ENCODE results near the gene DCC. TPM values are rescaled to one million over a fixed set of nuclear protein-coding genes. Genes with fewer than 3 reads are reported as not detected.

DCC gene
- total and polyA plus RNA-seq, 2 experiments from 2014 or later: 0.53 to 0.73 TPM

- Histone ChIP-seq H2AFZ (no peak overlapping the region), H3K27ac (ENCODE audit: low read depth) (no peak overlapping the region), H3F3A (replicated peaks; ENCODE audit: low read depth) (no peaks in the 10 kb centered on the region), H4K20me1 (replicated peaks; ENCODE audit: insufficient read depth) (no peaks in the 10 kb centered on the region), H3K4me3 (no peak overlapping the region), H3K36me3 (ENCODE audit: insufficient read depth) (no peaks in the 10 kb centered on the region), H3K9me2 (ENCODE audit: insufficient read depth) (no peaks in the 10 kb centered on the region), H3K4me2 (no peak overlapping the region), H3K4me1 (ENCODE audit: insufficient read depth) (no peaks in the 10 kb centered on the region), H3K27me3 (ENCODE audit: insufficient read depth) (no peaks in the 10 kb centered on the region), H3K79me2 (replicated peaks; ENCODE audit: insufficient read depth) (no peaks in the 10 kb centered on the region)
- H3K4me3 Mint-ChIP-seq: no peak overlapping the region
- no peak overlapping the region for H3K27ac Mint-ChIP-seq
- no peaks in the 10 kb centered on the region for H3K9me3 Mint-ChIP-seq
- no peaks in the 10 kb centered on the region for H3K36me3 Mint-ChIP-seq (ENCODE audit: low read depth)
- DNase-seq (ENCODE audit: low spot score): no peak
- no peaks in the 10 kb centered on the region for H3K4me1 Mint-ChIP-seq
- no peaks in the 10 kb centered on the region for H3K27me3 Mint-ChIP-seq (ENCODE audit: insufficient read depth, low read depth, poor library complexity)
- no peak for TF ChIP-seq NANOG (IDR thresholded peaks at IDR 0.05; ENCODE audit: borderline replicate concordance)
- TF ChIP-seq EZH2phosphoT487 (IDR thresholded peaks at IDR 0.05; ENCODE audit: unreplicated experiment): no peak
- TF ChIP-seq, protein P1, sequence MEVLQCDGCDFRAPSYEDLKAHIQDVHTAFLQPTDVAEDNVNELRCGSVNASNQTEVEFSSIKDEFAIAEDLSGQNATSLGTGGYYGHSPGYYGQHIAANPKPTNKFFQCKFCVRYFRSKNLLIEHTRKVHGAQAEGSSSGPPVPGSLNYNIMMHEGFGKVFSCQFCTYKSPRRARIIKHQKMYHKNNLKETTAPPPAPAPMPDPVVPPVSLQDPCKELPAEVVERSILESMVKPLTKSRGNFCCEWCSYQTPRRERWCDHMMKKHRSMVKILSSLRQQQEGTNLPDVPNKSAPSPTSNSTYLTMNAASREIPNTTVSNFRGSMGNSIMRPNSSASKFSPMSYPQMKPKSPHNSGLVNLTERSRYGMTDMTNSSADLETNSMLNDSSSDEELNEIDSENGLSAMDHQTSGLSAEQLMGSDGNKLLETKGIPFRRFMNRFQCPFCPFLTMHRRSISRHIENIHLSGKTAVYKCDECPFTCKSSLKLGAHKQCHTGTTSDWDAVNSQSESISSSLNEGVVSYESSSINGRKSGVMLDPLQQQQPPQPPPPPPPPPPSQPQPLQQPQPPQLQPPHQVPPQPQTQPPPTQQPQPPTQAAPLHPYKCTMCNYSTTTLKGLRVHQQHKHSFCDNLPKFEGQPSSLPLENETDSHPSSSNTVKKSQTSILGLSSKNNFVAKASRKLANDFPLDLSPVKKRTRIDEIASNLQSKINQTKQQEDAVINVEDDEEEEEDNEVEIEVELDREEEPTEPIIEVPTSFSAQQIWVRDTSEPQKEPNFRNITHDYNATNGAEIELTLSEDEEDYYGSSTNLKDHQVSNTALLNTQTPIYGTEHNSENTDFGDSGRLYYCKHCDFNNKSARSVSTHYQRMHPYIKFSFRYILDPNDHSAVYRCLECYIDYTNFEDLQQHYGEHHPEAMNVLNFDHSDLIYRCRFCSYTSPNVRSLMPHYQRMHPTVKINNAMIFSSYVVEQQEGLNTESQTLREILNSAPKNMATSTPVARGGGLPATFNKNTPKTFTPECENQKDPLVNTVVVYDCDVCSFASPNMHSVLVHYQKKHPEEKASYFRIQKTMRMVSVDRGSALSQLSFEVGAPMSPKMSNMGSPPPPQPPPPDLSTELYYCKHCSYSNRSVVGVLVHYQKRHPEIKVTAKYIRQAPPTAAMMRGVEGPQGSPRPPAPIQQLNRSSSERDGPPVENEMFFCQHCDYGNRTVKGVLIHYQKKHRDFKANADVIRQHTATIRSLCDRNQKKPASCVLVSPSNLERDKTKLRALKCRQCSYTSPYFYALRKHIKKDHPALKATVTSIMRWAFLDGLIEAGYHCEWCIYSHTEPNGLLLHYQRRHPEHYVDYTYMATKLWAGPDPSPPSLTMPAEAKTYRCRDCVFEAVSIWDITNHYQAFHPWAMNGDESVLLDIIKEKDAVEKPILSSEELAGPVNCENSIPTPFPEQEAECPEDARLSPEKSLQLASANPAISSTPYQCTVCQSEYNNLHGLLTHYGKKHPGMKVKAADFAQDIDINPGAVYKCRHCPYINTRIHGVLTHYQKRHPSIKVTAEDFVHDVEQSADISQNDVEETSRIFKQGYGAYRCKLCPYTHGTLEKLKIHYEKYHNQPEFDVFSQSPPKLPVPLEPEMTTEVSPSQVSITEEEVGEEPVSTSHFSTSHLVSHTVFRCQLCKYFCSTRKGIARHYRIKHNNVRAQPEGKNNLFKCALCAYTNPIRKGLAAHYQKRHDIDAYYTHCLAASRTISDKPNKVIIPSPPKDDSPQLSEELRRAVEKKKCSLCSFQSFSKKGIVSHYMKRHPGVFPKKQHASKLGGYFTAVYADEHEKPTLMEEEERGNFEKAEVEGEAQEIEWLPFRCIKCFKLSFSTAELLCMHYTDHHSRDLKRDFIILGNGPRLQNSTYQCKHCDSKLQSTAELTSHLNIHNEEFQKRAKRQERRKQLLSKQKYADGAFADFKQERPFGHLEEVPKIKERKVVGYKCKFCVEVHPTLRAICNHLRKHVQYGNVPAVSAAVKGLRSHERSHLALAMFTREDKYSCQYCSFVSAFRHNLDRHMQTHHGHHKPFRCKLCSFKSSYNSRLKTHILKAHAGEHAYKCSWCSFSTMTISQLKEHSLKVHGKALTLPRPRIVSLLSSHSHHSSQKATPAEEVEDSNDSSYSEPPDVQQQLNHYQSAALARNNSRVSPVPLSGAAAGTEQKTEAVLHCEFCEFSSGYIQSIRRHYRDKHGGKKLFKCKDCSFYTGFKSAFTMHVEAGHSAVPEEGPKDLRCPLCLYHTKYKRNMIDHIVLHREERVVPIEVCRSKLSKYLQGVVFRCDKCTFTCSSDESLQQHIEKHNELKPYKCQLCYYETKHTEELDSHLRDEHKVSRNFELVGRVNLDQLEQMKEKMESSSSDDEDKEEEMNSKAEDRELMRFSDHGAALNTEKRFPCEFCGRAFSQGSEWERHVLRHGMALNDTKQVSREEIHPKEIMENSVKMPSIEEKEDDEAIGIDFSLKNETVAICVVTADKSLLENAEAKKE (CRISPR knock-in tag; IDR thresholded peaks at IDR 0.05): no peak
- TF ChIP-seq CTCF (conservative IDR thresholded peaks at IDR 0.05; ENCODE audit: low read depth in 2 of 2): no peak
- TF ChIP-seq REST (IDR thresholded peaks at IDR 0.05; ENCODE audit: unreplicated experiment): no peak
- no peak for TF ChIP-seq ZNF114 (CRISPR knock-in tag; IDR thresholded peaks at IDR 0.05)
- no peak for TF ChIP-seq EZH2 (IDR thresholded peaks at IDR 0.05; ENCODE audit: low read depth, unreplicated experiment)
- no peak for TF ChIP-seq POLR2AphosphoS5 (IDR thresholded peaks at IDR 0.05; ENCODE audit: low read depth)
- TF ChIP-seq JUNB (IDR thresholded peaks at IDR 0.05; ENCODE audit: unreplicated experiment): no peak
- TF ChIP-seq ZNF331 (CRISPR knock-in tag; IDR thresholded peaks at IDR 0.05; ENCODE audit: low read depth): no peak
- no peak for TF ChIP-seq CREB1 (CRISPR knock-in tag; IDR thresholded peaks at IDR 0.05; ENCODE audit: low read depth)
- no peak for TF ChIP-seq ETS1 (IDR thresholded peaks at IDR 0.05)
- TF ChIP-seq STAT1 (IDR thresholded peaks at IDR 0.05; ENCODE audit: unreplicated experiment): no peak
- no peak for ATAC-seq
These were observed 231.0 kb downstream of the DCC start for GRCh38 chr18:52570975-52571374.

Data from GM23338 (cell line).